Measurements from ENCODE around the gene RPS18. TPM values are rescaled to one million over a fixed set of nuclear protein-coding genes. Genes with fewer than 3 reads are reported as not detected.

Gene RPS18
- total RNA-seq, 1 experiment from 2014 or later: 3,216 TPM

DNA sequence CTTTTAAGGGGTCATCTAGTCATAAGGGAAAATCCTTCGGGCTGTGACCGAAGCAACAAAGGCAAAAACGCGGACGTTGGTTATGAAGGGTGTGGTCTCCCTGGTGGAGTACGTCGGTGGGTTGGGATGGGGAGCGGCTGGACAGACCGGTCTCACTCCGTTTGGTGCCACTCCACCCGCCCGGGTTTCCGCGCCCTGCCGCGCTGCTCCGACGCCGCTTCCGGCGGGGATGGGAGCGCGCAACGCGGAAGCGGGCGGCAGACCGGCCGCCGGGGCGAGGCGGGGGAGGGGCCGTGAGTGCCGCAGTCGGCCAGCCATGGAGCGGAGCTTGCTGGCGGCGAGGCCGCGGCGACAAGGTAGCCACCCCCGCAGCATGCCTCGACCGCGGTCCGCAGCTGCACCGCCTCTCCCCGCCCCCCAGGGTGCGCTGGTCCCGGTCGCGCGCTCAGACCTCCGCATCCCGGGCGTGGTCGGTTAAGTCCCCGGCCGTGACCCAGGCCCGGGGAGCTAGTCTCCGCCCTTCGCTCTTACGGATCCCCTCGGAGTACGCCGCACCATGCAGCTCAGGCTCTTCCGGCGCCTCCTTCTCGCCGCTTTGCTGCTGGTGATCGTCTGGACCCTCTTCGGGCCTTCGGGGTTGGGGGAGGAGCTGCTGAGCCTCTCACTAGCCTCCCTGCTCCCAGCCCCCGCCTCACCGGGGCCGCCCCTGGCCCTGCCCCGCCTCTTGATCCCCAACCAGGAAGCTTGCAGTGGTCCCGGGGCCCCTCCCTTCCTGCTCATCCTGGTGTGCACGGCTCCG is 5.2 kb downstream of the RPS18 start, which contains the start of gene B3GALT4:
B3GALT4 (plus strand) TSS at position 260 of the 799 bp plus-strand sequence; CDS start at position 557, 297 bp downstream.
- TF ChIP-seq, protein P1, sequence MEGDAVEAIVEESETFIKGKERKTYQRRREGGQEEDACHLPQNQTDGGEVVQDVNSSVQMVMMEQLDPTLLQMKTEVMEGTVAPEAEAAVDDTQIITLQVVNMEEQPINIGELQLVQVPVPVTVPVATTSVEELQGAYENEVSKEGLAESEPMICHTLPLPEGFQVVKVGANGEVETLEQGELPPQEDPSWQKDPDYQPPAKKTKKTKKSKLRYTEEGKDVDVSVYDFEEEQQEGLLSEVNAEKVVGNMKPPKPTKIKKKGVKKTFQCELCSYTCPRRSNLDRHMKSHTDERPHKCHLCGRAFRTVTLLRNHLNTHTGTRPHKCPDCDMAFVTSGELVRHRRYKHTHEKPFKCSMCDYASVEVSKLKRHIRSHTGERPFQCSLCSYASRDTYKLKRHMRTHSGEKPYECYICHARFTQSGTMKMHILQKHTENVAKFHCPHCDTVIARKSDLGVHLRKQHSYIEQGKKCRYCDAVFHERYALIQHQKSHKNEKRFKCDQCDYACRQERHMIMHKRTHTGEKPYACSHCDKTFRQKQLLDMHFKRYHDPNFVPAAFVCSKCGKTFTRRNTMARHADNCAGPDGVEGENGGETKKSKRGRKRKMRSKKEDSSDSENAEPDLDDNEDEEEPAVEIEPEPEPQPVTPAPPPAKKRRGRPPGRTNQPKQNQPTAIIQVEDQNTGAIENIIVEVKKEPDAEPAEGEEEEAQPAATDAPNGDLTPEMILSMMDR (conservative IDR thresholded peaks at IDR 0.05): peak; percentile 66
- Histone ChIP-seq H3K4me1 (ENCODE audit: insufficient read depth, low read length) (no peaks in the 10 kb centered on the region; the same call in 1 of the 2 replicates), H2AK5ac (ENCODE audit: insufficient read length, low read length) (no peak within 1 kb of the TSS), H4K5ac (ENCODE audit: insufficient read length, low read depth, low read length) (no peak within 1 kb of the TSS), H2BK5ac (ENCODE audit: insufficient read length, low read length) (no peak within 1 kb of the TSS), H3K23ac (ENCODE audit: insufficient read length, low read depth, low read length) (no peak within 1 kb of the TSS), H2BK20ac (ENCODE audit: low read depth, low read length, poor library complexity, severe bottlenecking) (no peak within 1 kb of the TSS), H2BK120ac (ENCODE audit: low read depth, low read length, poor library complexity, severe bottlenecking) (no peak within 1 kb of the TSS), H3K9me3 (ENCODE audit: control insufficient read depth, low read depth, low read length) (no peaks in the 10 kb centered on the region), H3K23me2 (ENCODE audit: insufficient read length, low read depth, low read length, poor library complexity, severe bottlenecking) (peaks cover 13% of the 10 kb centered on the region), H4K20me1 (ENCODE audit: control insufficient read depth, insufficient read depth, insufficient read length) (no peaks in the 10 kb centered on the region), H3K79me1 (ENCODE audit: insufficient read depth, low read depth, low read length, poor library complexity, severe bottlenecking) (no peaks in the 10 kb centered on the region), H3K79me2 (ENCODE audit: insufficient read depth, low read length) (peaks cover 22% of the 10 kb centered on the region; the same call in 1 of the 2 replicates), H4K91ac (ENCODE audit: insufficient read length, low read depth, low read length) (no peak within 1 kb of the TSS), H2AFZ (ENCODE audit: low read length) (no peak within 1 kb of the TSS), H3K27ac (ENCODE audit: insufficient read length, low read depth, low read length) (no peak within 1 kb of the TSS), H3T11ph (ENCODE audit: low read length) (no peak within 1 kb of the TSS), H3K9ac (ENCODE audit: extremely low read depth, insufficient read length, low read length) (peak within 1 kb of the TSS; percentile 21), H3K18ac (ENCODE audit: insufficient read length, low read depth, low read length) (peak within 1 kb of the TSS; percentile 12), H3K4me2 (ENCODE audit: insufficient read depth, insufficient read length, low read length) (peak within 1 kb of the TSS; percentile 85), H2BK12ac (ENCODE audit: insufficient read length, low read depth, low read length) (no peak within 1 kb of the TSS), H3K27me3 (ENCODE audit: insufficient read depth, low read length) (no peaks in the 10 kb centered on the region), H3K56ac (ENCODE audit: insufficient read length, low read depth, low read length) (no peak within 1 kb of the TSS), H2BK15ac (ENCODE audit: low read depth, low read length) (no peak within 1 kb of the TSS), H4K8ac (replicated peaks; ENCODE audit: insufficient read length, low read depth, low read length) (no peak within 1 kb of the TSS), H3K4ac (ENCODE audit: low read depth, low read length) (no peak within 1 kb of the TSS), H3K14ac (ENCODE audit: insufficient read depth, low read length) (peak within 1 kb of the TSS; percentile 23)
- DNase-seq: peak; percentile 96
- Mint-ChIP-seq H3K27me3 (ENCODE audit: low read depth) (no peaks in the 10 kb centered on the region; the same call in 1 of the 2 replicates), H3K4me3 (peak within 1 kb of the TSS; percentile 89 to 94), H3K36me3 (ENCODE audit: insufficient read depth in 1 of 3, low read depth in 3 of 3) (peaks cover 41 to 80% (median 60%) of the 10 kb centered on the region in 3 experiments), H3K27ac (peak within 1 kb of the TSS; percentile 87 to 99 (median 97)), H3K4me1 (peaks cover 39 to 52% of the 10 kb centered on the region in 2 experiments), H3K9me3 (no peaks in the 10 kb centered on the region)
- no CpG with 5 or more reads among the region's 80 CpGs for WGBS (ENCODE audit: extremely low coverage, insufficient read length, low lambda C conversion rate)

All from H9 (cell line).